ENCODE data around the gene CCL11.

Gene CCL11

GRCh38 chr17:34301986-34302385 lies 16.4 kb downstream of the CCL11 start:
- no peaks in the 10 kb centered on the region for H3K9me3 ChIP-seq
- no peaks in the 10 kb centered on the region for H3K27me3 ChIP-seq

DNA sequence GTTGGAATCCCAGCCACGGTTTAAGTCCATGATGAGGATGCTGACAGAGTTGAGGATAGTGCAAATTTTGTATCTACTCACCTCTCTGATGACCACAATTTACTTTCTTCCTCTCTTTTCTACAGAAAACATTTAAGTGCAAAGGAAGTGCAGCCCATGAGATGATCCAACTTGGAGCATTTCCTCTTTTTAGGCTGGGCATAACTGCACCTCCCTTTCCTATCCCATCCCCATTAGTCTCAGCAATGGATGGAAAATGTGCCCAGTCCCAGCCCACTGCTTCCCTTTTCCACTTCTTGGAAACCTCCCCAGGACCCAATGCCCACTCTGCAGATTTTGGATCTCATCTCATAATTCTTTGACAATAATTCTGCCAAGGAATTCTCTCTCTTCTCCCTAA lies 17.1 kb downstream of the CCL11 start:
- Histone ChIP-seq H3K4me3 (ENCODE audit: low read depth in 1 of 2, low read length in 1 of 2) (no peak overlapping the region), H3K27me3 (no peaks in the 10 kb centered on the region), H3K27ac (no peak overlapping the region), H3K9me3 (no peaks in the 10 kb centered on the region), H3K4me1 (ENCODE audit: control insufficient read depth in 1 of 2, insufficient read depth in 1 of 2, low read depth in 1 of 2, low read length in 1 of 2) (peaks cover 5 to 7% of the 10 kb centered on the region in 2 experiments), H3K36me3 (no peaks in the 10 kb centered on the region)
- TF ChIP-seq, protein P1, sequence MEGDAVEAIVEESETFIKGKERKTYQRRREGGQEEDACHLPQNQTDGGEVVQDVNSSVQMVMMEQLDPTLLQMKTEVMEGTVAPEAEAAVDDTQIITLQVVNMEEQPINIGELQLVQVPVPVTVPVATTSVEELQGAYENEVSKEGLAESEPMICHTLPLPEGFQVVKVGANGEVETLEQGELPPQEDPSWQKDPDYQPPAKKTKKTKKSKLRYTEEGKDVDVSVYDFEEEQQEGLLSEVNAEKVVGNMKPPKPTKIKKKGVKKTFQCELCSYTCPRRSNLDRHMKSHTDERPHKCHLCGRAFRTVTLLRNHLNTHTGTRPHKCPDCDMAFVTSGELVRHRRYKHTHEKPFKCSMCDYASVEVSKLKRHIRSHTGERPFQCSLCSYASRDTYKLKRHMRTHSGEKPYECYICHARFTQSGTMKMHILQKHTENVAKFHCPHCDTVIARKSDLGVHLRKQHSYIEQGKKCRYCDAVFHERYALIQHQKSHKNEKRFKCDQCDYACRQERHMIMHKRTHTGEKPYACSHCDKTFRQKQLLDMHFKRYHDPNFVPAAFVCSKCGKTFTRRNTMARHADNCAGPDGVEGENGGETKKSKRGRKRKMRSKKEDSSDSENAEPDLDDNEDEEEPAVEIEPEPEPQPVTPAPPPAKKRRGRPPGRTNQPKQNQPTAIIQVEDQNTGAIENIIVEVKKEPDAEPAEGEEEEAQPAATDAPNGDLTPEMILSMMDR (IDR thresholded peaks at IDR 0.05): no peak

More at GRCh38 chr17:34301986-34302385, 16.4 kb downstream of the CCL11 start:
- Histone ChIP-seq H3K36me3 (no peaks in the 10 kb centered on the region), H3K4me1 (ENCODE audit: control insufficient read depth in 1 of 2, insufficient read depth in 1 of 2, low read depth in 1 of 2, low read length in 1 of 2) (peaks cover under 1 to 2% of the 10 kb centered on the region in 2 experiments), H3K4me3 (ENCODE audit: low read depth in 1 of 2, low read length in 1 of 2) (no peak overlapping the region), H3K27ac (no peak overlapping the region)
- TF ChIP-seq, protein P1 (IDR thresholded peaks at IDR 0.05): no peak

DNA sequence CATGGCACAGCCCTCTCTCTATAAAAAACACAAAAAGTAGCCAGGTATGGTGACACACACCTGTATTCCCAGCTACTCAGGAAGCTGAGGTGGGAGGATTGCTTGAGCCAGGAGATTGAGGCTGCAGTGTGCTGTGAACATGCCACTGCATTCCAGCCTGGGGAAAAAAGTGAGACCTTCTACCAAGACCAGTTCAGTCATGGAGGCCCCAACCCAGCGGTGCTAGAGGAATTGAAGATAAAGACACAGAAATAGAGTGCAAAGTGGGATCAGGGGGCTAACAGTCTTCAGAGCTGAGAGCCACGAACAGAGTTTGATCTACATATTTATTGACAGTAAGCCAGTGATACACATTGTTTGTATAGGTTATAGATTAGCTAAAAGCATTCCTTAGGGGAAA lies 18.1 kb downstream of the CCL11 start:
- peaks cover 8 to 11% of the 10 kb centered on the region in 2 experiments for H3K4me1 ChIP-seq (ENCODE audit: control insufficient read depth in 1 of 2, insufficient read depth in 1 of 2, low read depth in 1 of 2, low read length in 1 of 2)
- TF ChIP-seq, protein P1 (IDR thresholded peaks at IDR 0.05): no peak

DNA sequence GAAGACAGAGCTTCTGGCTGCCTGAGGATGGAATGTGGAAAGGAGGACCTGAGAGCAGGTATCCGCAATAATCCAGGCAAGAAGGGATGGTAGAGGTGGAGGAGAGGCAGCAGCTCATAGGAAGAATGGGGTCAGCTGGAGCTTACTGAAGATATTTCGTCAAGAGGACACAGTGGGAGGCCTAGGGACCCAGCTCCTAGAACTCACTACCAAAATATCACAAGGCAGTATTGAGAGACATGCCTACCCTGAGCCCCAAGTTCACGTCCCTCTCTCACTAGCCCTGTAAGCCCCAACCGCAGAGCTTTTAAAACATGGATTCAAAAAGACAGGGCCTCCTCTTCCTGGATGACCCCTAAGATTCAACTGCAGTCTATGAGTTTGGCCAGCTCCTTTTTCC lies 19.5 kb downstream of the CCL11 start:
- H3K4me3 ChIP-seq (ENCODE audit: low read depth in 1 of 2, low read length in 1 of 2): no peak overlapping the region
- H3K36me3 ChIP-seq: no peaks in the 10 kb centered on the region
- TF ChIP-seq, protein P1 (IDR thresholded peaks at IDR 0.05): no peak
- peaks cover 8 to 11% of the 10 kb centered on the region in 2 experiments for H3K4me1 ChIP-seq (ENCODE audit: control insufficient read depth in 1 of 2, insufficient read depth in 1 of 2, low read depth in 1 of 2, low read length in 1 of 2)
- H3K27ac ChIP-seq: no peak overlapping the region
- no peaks in the 10 kb centered on the region for H3K27me3 ChIP-seq
- no peaks in the 10 kb centered on the region for H3K9me3 ChIP-seq

More for the DNA sequence above, 18.1 kb downstream of the CCL11 start:
- Histone ChIP-seq H3K36me3 (no peaks in the 10 kb centered on the region), H3K27ac (no peak overlapping the region), H3K4me3 (ENCODE audit: low read depth in 1 of 2, low read length in 1 of 2) (no peak overlapping the region), H3K9me3 (no peaks in the 10 kb centered on the region), H3K27me3 (no peaks in the 10 kb centered on the region)

GRCh38 chr17:34305606-34306005 lies 20.1 kb downstream of the CCL11 start:
- Histone ChIP-seq H3K4me1 (ENCODE audit: control insufficient read depth in 1 of 2, insufficient read depth in 1 of 2, low read depth in 1 of 2, low read length in 1 of 2) (peaks cover 8 to 11% of the 10 kb centered on the region in 2 experiments), H3K9me3 (no peaks in the 10 kb centered on the region), H3K27ac (no peak overlapping the region), H3K27me3 (no peaks in the 10 kb centered on the region), H3K4me3 (ENCODE audit: low read depth in 1 of 2, low read length in 1 of 2) (no peak overlapping the region), H3K36me3 (no peaks in the 10 kb centered on the region)
- TF ChIP-seq, protein P1 (IDR thresholded peaks at IDR 0.05): no peak

GRCh38 chr17:34306466-34306865 lies 20.9 kb downstream of the CCL11 start:
- Histone ChIP-seq H3K27ac (no peak overlapping the region), H3K4me3 (ENCODE audit: low read depth in 1 of 2, low read length in 1 of 2) (no peak overlapping the region), H3K27me3 (no peaks in the 10 kb centered on the region), H3K4me1 (ENCODE audit: control insufficient read depth in 1 of 2, insufficient read depth in 1 of 2, low read depth in 1 of 2, low read length in 1 of 2) (peaks cover 8 to 11% of the 10 kb centered on the region in 2 experiments), H3K36me3 (no peaks in the 10 kb centered on the region), H3K9me3 (no peaks in the 10 kb centered on the region)
- TF ChIP-seq, protein P1 (IDR thresholded peaks at IDR 0.05): no peak

Measured in neutrophil (primary cell).